HepG2 (cell line): ENCODE measurements around the gene KATNAL2. TPM values are rescaled to one million over a fixed set of nuclear protein-coding genes. Genes with fewer than 3 reads are reported as not detected.

Source experiments
- ATAC-seq: fragments of 200-7000 bp; cut with Tn5 transposase; 3 replicates; pipeline ENCODE4 v1.9.1; 2020; ENCODE audit warnings: mild to moderate bottlenecking, moderate library complexity
- BruUV-seq: library from RNA; stranded (reverse); fragments of 400-500 nt; replicated peaks from 2 replicates; lab custom pipeline; 2021; lab: Mats Ljungman, UMichigan
- CTCF ChIA-PET: fragments of 300-600 bp; formaldehyde crosslinking; extraction: SDS; loops from one replicate; lab custom pipeline; 2021; ENCODE audit warnings: low total read pairs, inconsistent platforms, low intra/inter-chr PET ratio; lab: Yijun Ruan, JAX
- POLR2A ChIA-PET: fragments of 350-600 bp; sonication (Branson Sonifier 250); formaldehyde crosslinking; loops from one replicate; lab custom pipeline; 2020; ENCODE audit warnings: antibody characterized with exemption, inconsistent platforms; lab: Yijun Ruan, JAX
- DNase-seq: peaks from one replicate; pipeline ENCODE4 v3.0.0-alpha.2; 2015; ENCODE audit warnings: low spot score
- FAIRE-seq: peaks from 3 replicates; lab custom pipeline; 2011; peaks lifted over from hg19 to GRCh38; lab: Jason Lieb, UNC
- H2AFZ ChIP-seq: one replicate; pipeline ENCODE4 v1.6.1; 2011; ENCODE audit warnings: low read length, inconsistent platforms
- H3K27ac ChIP-seq: fragments of 300-600 bp; 3 replicates; pipeline ENCODE4 v1.8.0; 2011; ENCODE audit warnings: mixed run types, mild to moderate bottlenecking, mixed read lengths, low read length, inconsistent platforms; ENCODE audit not compliant: insufficient read depth; ENCODE audit errors: extremely low read length
- H3K27me3 ChIP-seq, 2 experiments: fragments of 200-600 bp in 1 of 2; 2 replicates in 1 of 2; 3 replicates in 1 of 2; pipeline versions ENCODE4 v1.6.0 to v1.8.0; 2011; ENCODE audit warnings: low read length in 2 of 2, mild to moderate bottlenecking in 2 of 2, moderate library complexity in 2 of 2, inconsistent platforms in 1 of 2; ENCODE audit not compliant: insufficient read depth in 2 of 2, control insufficient read depth in 1 of 2
- H3K36me3 ChIP-seq, 2 experiments: fragments of 200-600 bp in 1 of 2; replicated peaks in 1 of 2; 2 replicates in 1 of 2; 3 replicates in 1 of 2; pipeline versions ENCODE4 v1.5.1 to v1.8.0; 2011; ENCODE audit warnings: low read length in 2 of 2, inconsistent platforms in 1 of 2; ENCODE audit not compliant: insufficient read depth in 2 of 2, control insufficient read depth in 1 of 2
- H3K4me1 ChIP-seq: 2 replicates; pipeline ENCODE4 v1.5.1; 2012; ENCODE audit warnings: low read length, inconsistent platforms; ENCODE audit not compliant: insufficient read depth
- H3K4me2 ChIP-seq: 2 replicates; pipeline ENCODE4 v1.6.0; 2011; ENCODE audit warnings: low read depth, low read length, inconsistent platforms
- H3K4me3 ChIP-seq, 3 experiments: fragments of 200-600 bp in 1 of 3; sonication (generic), shearing (Covaris generic) in 1 of 3; replicated peaks in 1 of 3; 2 replicates each; pipeline ENCODE4 v1.5.1; 2011 to 2016; ENCODE audit warnings: low read length in 3 of 3, inconsistent platforms in 2 of 3, low read depth in 2 of 3, mild to moderate bottlenecking in 2 of 3, control low read depth in 1 of 3, mixed read lengths in 1 of 3; ENCODE audit not compliant: insufficient read depth in 1 of 3
- H3K79me2 ChIP-seq: one replicate; pipeline ENCODE4 v1.6.1; 2011; ENCODE audit warnings: low read length, inconsistent platforms; ENCODE audit not compliant: insufficient read depth
- H3K9ac ChIP-seq: 2 replicates; pipeline ENCODE4 v1.6.0; 2011; ENCODE audit warnings: mild to moderate bottlenecking, low read depth, low read length, inconsistent platforms; ENCODE audit not compliant: insufficient read depth
- H3K9me3 ChIP-seq: 2 replicates; pipeline ENCODE4 v1.5.1; 2012; ENCODE audit warnings: mild to moderate bottlenecking, low read length
- H4K20me1 ChIP-seq: 2 replicates; pipeline ENCODE4 v1.6.0; 2011; ENCODE audit warnings: inconsistent platforms, mild to moderate bottlenecking, low read length, moderate library complexity; ENCODE audit not compliant: insufficient read depth
- ASH2L ChIP-seq: fragments of 300-600, 200-600 bp; sonication (generic); IDR thresholded peaks from 2 replicates; pipeline ENCODE4 v1.7.0; 2017; ENCODE audit warnings: low read depth, mild to moderate bottlenecking, moderate library complexity, mixed read lengths, low read length; ENCODE audit not compliant: insufficient read length
- FOSL2 ChIP-seq: sonication (generic); formaldehyde crosslinking; IDR thresholded peaks from 2 replicates; pipeline ENCODE4 v1.4.0; 2020; ENCODE audit warnings: missing genetic modification reagents
- LRRFIP1 ChIP-seq: sonication (generic); formaldehyde crosslinking; conservative IDR thresholded peaks from 2 replicates; pipeline ENCODE4 v1.4.0; 2020; ENCODE audit warnings: missing genetic modification reagents
- PAF1 ChIP-seq: IDR thresholded peaks from 2 replicates; pipeline ENCODE4 v1.6.1; 2016; ENCODE audit warnings: missing genetic modification reagents, missing compliant biosample characterization
- TFAP4 ChIP-seq: sonication (generic); IDR thresholded peaks from 2 replicates; pipeline ENCODE4 v1.6.1; 2016; ENCODE audit warnings: low read depth, borderline replicate concordance
- TFDP2 ChIP-seq: sonication (generic); formaldehyde crosslinking; IDR thresholded peaks from 2 replicates; pipeline ENCODE4 v1.4.0; 2020; ENCODE audit warnings: missing genetic modification reagents
- ZNF143 ChIP-seq: sonication (generic); formaldehyde crosslinking; IDR thresholded peaks from 2 replicates; pipeline ENCODE4 v1.4.0; 2020; ENCODE audit warnings: missing genetic modification reagents
- ZNF552 ChIP-seq: sonication (generic); formaldehyde crosslinking; IDR thresholded peaks from 2 replicates; pipeline ENCODE4 v1.9.0; 2022; ENCODE audit warnings: missing genetic modification reagents, mild to moderate bottlenecking, borderline replicate concordance
- WGBS: methylation state at CpG from one replicate; pipeline ENCODE4 v1.1.6; 2017; ENCODE audit warnings: low lambda C conversion rate; 5-methylcytosine and 5-hydroxymethylcytosine counted together
- in situ Hi-C: cut with HindIII; loops from 2 replicates; pipeline ENCODE4 v1.10.0; 2017; ENCODE audit warnings: low pct_unique_long_range_greater_than_20kb; ENCODE audit not compliant: extremely low pct_ligation_motif_present
- intact Hi-C: fragments of 100-400 bp; cut with micrococcal nuclease; formaldehyde crosslinking; loops from one replicate; pipeline ENCODE4 v1.10.0; 2022; ENCODE audit not compliant: unreplicated experiment
- polyA plus RNA-seq, 8 experiments: library from polyadenylated mRNA; depleted of rRNA in 3 of 8; stranded (reverse) in 7 of 8; unstranded in 1 of 8; fragments of >200 nt; fragmentation: Illumina TruSeq in 4 of 8; extraction: Trizol in 4 of 8; gene quantifications; 2 replicates each; pipeline versions ENCODE4 v1.2.1 to v1.2.3, GENCODE V29; 2011 to 2016; ENCODE audit warnings: low read depth in 4 of 8, missing spikeins in 1 of 8, mixed read lengths in 1 of 8; ENCODE audit not compliant: insufficient read depth in 1 of 8
- total RNA-seq, 5 experiments: library from RNA; depleted of rRNA; stranded (reverse); fragments of >200 nt; fragmentation: Illumina TruSeq; extraction: Trizol; gene quantifications; 2 replicates each; pipeline ENCODE4 v1.2.3, GENCODE V29; 2016; ENCODE audit warnings: low read depth in 1 of 5
- TF ChIP-seq, protein P1 (sequence below): sonication (generic); formaldehyde crosslinking; IDR thresholded peaks from 2 replicates; pipeline ENCODE4 v1.4.0; 2020; ENCODE audit warnings: missing genetic modification reagents, borderline replicate concordance

The KATNAL2 gene
- total and polyA plus RNA-seq, 2 of the 13 experiments (the other 11 are each of a cell fraction or from before 2014, with no cell fraction given) = not detected

GRCh38 chr18:46920653-46921052 is 3.3 kb downstream of the KATNAL2 start:
- no peak for DNase-seq
- no peaks in the 10 kb centered on the region for H3K9me3 ChIP-seq
- no peaks in the 10 kb centered on the region for H4K20me1 ChIP-seq
- H3K9ac ChIP-seq = no peak overlapping the region
- H3K4me3 ChIP-seq = no peak overlapping the region
- BruUV-seq = no TSS peak
- no peaks in the 10 kb centered on the region; a peak in 1 of 5 replicates for H3K27me3 ChIP-seq
- ChIA-PET POLR2A (no interaction called here), CTCF (no interaction called here)
- H3K79me2 ChIP-seq = peaks cover 11% of the 10 kb centered on the region
- no peak overlapping the region for H3K27ac ChIP-seq
- intact Hi-C loops (no loop called here), in situ Hi-C loops (no loop called here)
- H3K36me3 ChIP-seq = no peaks in the 10 kb centered on the region
- no peak overlapping the region for H2AFZ ChIP-seq
- WGBS = 86% methylated on average over 1 of the region's 1 CpG
- peaks cover 12% of the 10 kb centered on the region; the same call in 1 of the 2 replicates for H3K4me1 ChIP-seq
- no peak for ATAC-seq
- TF ChIP-seq, protein P1, sequence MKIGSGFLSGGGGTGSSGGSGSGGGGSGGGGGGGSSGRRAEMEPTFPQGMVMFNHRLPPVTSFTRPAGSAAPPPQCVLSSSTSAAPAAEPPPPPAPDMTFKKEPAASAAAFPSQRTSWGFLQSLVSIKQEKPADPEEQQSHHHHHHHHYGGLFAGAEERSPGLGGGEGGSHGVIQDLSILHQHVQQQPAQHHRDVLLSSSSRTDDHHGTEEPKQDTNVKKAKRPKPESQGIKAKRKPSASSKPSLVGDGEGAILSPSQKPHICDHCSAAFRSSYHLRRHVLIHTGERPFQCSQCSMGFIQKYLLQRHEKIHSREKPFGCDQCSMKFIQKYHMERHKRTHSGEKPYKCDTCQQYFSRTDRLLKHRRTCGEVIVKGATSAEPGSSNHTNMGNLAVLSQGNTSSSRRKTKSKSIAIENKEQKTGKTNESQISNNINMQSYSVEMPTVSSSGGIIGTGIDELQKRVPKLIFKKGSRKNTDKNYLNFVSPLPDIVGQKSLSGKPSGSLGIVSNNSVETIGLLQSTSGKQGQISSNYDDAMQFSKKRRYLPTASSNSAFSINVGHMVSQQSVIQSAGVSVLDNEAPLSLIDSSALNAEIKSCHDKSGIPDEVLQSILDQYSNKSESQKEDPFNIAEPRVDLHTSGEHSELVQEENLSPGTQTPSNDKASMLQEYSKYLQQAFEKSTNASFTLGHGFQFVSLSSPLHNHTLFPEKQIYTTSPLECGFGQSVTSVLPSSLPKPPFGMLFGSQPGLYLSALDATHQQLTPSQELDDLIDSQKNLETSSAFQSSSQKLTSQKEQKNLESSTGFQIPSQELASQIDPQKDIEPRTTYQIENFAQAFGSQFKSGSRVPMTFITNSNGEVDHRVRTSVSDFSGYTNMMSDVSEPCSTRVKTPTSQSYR = no peak
- TF ChIP-seq ZNF143 (CRISPR knock-in tag) (no peak), PAF1 (no peak)
- FAIRE-seq = no peak
- H3K4me2 ChIP-seq = no peak overlapping the region

DNA sequence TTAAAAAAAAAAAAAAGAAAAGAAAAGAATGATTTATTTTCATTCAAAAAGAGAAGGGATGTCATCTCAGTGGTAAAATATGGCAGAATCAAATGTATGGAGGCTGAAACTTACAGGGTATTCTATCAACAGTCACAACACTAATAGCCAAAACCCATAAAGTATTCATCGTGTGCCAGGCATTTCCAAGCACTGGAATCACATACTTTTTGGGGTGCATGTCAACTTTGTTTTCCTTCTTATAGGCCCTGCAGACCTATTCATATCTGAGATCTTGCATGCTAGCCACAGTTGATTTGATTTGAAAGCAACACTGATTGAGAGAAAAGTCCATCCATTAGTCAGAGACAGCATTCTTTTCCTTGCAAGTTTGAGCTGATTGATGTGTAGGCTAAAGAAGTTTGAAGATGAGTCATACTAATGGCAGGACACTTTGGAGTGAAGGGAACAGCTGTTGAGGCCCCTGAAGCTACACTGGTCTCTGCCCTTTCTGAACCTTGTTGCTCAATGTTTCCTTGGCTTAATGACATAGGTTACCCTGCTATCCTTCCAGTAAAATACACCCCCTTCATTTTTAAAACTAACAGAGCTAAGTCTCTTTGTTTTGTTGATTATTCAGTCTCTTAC is 22.0 kb downstream of the KATNAL2 start:
- Histone ChIP-seq H3K4me3 (no peak overlapping the region), H3K4me2 (no peak overlapping the region), H3K27ac (no peak overlapping the region), H3K4me1 (no peaks in the 10 kb centered on the region), H3K79me2 (no peaks in the 10 kb centered on the region), H3K36me3 (no peaks in the 10 kb centered on the region), H3K9me3 (no peaks in the 10 kb centered on the region), H3K9ac (no peak overlapping the region), H2AFZ (no peak overlapping the region), H3K27me3 (no peaks in the 10 kb centered on the region), H4K20me1 (no peaks in the 10 kb centered on the region)
- CTCF ChIA-PET = no interaction called here
- WGBS = 78% methylated on average over 1 of the region's 1 CpG
- FAIRE-seq (no peak), ATAC-seq (no peak), DNase-seq (peak; percentile 15)
- POLR2A ChIA-PET = interaction anchor here (1.0 kb wide), 1 partner anchor 22 kb away, joined by 5 read pairs; the partner anchor contains the start of genes KATNAL2 and PIAS2
- no TSS peak for BruUV-seq
- in situ Hi-C loops (no loop called here), intact Hi-C loops (no loop called here)
- TF ChIP-seq TFAP4 (0 out of 2 replicates have a peak, but pooled peaks have one; percentile 18), ASH2L (no peak), FOSL2 (CRISPR knock-in tag) (peak; percentile 59; the same call in 1 of the 2 replicates), TFDP2 (no peak), ZNF552 (no peak), LRRFIP1 (CRISPR knock-in tag) (no peak)
